ENCODE results near the gene PRRG2. TPM values are rescaled to one million over a fixed set of nuclear protein-coding genes. Genes with fewer than 3 reads are reported as not detected.

PRRG2 gene
- total and polyA plus RNA-seq, 4 donors = 5.1 to 11.7 (median 9.8) TPM

GRCh38 chr19:49614096-49614833 is 33.1 kb downstream of the PRRG2 start:
- H3K4me1 ChIP-seq (ENCODE audit: control insufficient read depth in 5 of 5, insufficient read depth in 5 of 5, low read length in 5 of 5) = peaks cover 0 to 9% (median 0%) of the 10 kb centered on the region in 5 donors
- H3K27ac ChIP-seq (ENCODE audit: low read depth in 1 of 2, low read length in 1 of 2) = no peak overlapping the region
- no peak for TF ChIP-seq CTCF (IDR thresholded peaks at IDR 0.05; ENCODE audit: control extremely low read depth, extremely low read depth)
- H3K4me3 ChIP-seq = no peak overlapping the region
- H3K36me3 ChIP-seq (ENCODE audit: control insufficient read depth in 4 of 4, insufficient read depth in 4 of 4, low read length in 4 of 4) = peaks cover 10 to 44% (median 36%) of the 10 kb centered on the region in 4 donors
- DNase-seq (no peak), ATAC-seq (ENCODE audit: insufficient read depth, low FRiP score) (no peak)
- peaks cover 0 to 3% (median 0%) of the 10 kb centered on the region in 4 donors for H3K9me3 ChIP-seq (ENCODE audit: control insufficient read depth in 4 of 4, insufficient read depth in 3 of 4, low read length in 3 of 4)
- H3K9ac ChIP-seq (ENCODE audit: insufficient read depth in 1 of 2, low read length in 2 of 2) = no peak overlapping the region
- no peaks in the 10 kb centered on the region for H3K27me3 ChIP-seq (ENCODE audit: control insufficient read depth in 3 of 3, insufficient read depth in 3 of 3, low read length in 2 of 3)
- 81 to 84% methylated on average over 19 of the region's 19 CpGs for WGBS, 2 donors

- Histone ChIP-seq H3K4me1 (ENCODE audit: control insufficient read depth in 5 of 5, insufficient read depth in 5 of 5, low read length in 5 of 5) (peaks cover 0 to 9% (median 0%) of the 10 kb centered on the region in 5 donors), H3K4me3 (no peak overlapping the region), H3K9me3 (ENCODE audit: control insufficient read depth in 4 of 4, insufficient read depth in 3 of 4, low read length in 3 of 4) (peaks cover 0 to 3% (median 0%) of the 10 kb centered on the region in 4 donors), H3K9ac (ENCODE audit: insufficient read depth in 1 of 2, low read length in 2 of 2) (no peak overlapping the region), H3K27ac (ENCODE audit: low read depth in 1 of 2, low read length in 1 of 2) (peak overlapping the region in 1 of 2 donors; percentile 21), H3K36me3 (ENCODE audit: control insufficient read depth in 4 of 4, insufficient read depth in 4 of 4, low read length in 4 of 4) (peaks cover 10 to 50% (median 39%) of the 10 kb centered on the region in 4 donors), H3K27me3 (ENCODE audit: control insufficient read depth in 3 of 3, insufficient read depth in 3 of 3, low read length in 2 of 3) (no peaks in the 10 kb centered on the region)
- ATAC-seq (ENCODE audit: insufficient read depth, low FRiP score) (no peak), DNase-seq (no peak)
- WGBS, 2 donors = 97% methylated on average over 23 of the region's 23 CpGs
- TF ChIP-seq CTCF (IDR thresholded peaks at IDR 0.05; ENCODE audit: control extremely low read depth, extremely low read depth) = no peak
These were observed 34.7 kb downstream of the PRRG2 start for GRCh38 chr19:49615861-49616260.

- peaks cover 0 to 3% (median 0%) of the 10 kb centered on the region in 4 donors for H3K9me3 ChIP-seq (ENCODE audit: control insufficient read depth in 4 of 4, insufficient read depth in 3 of 4, low read length in 3 of 4)
- 97 to 98% methylated on average over 7 of the region's 7 CpGs for WGBS, 2 donors
- DNase-seq = no peak
- no peak for ATAC-seq (ENCODE audit: insufficient read depth, low FRiP score)
- no peaks in the 10 kb centered on the region for H3K27me3 ChIP-seq (ENCODE audit: control insufficient read depth in 3 of 3, insufficient read depth in 3 of 3, low read length in 2 of 3)
- no peak overlapping the region for H3K9ac ChIP-seq (ENCODE audit: insufficient read depth in 1 of 2, low read length in 2 of 2)
- TF ChIP-seq CTCF (IDR thresholded peaks at IDR 0.05; ENCODE audit: control extremely low read depth, extremely low read depth) = no peak
- H3K4me3 ChIP-seq = no peak overlapping the region
- no peak overlapping the region for H3K27ac ChIP-seq (ENCODE audit: low read depth in 1 of 2, low read length in 1 of 2)
- H3K36me3 ChIP-seq (ENCODE audit: control insufficient read depth in 4 of 4, insufficient read depth in 4 of 4, low read length in 4 of 4) = peaks cover 10 to 53% (median 37%) of the 10 kb centered on the region in 4 donors
- peaks cover 0 to 9% (median 0%) of the 10 kb centered on the region in 5 donors for H3K4me1 ChIP-seq (ENCODE audit: control insufficient read depth in 5 of 5, insufficient read depth in 5 of 5, low read length in 5 of 5)
These were observed 35.4 kb downstream of the PRRG2 start for GRCh38 chr19:49616532-49616931.
